GM18861 (cell line): ENCODE measurements around the gene NT5M.
"Not testable (repeated sequence)": the region's sequence is repeated elsewhere in the genome, so short reads cannot be mapped to it uniquely, and the experiment has no call there.

Experiments
- ATAC-seq: cut with Tn5 transposase; IDR thresholded peaks from one replicate; pipeline ENCODE4 v1.9.1; 2021; ENCODE audit not compliant: unreplicated experiment

The NT5M gene

GRCh38 chr17:17303010-17303846 is at the start of gene NT5M:
TSS of gene NT5M (plus strand) at chr17:17303373. CDS start at chr17:17303551, 178 bp downstream.
- ATAC-seq: no peak

GRCh38 chr17:17253406-17253805 is 49.8 kb upstream of the NT5M start:
- ATAC-seq: no peak

GRCh38 chr17:17254036-17254435 is 49.1 kb upstream of the NT5M start:
- no peak for ATAC-seq

- ATAC-seq: not testable (repeated sequence)
These were observed 47.5 kb upstream of the NT5M start for GRCh38 chr17:17255689-17256088.

GRCh38 chr17:17256316-17256715 is 46.9 kb upstream of the NT5M start:
- no peak for ATAC-seq

GRCh38 chr17:17258011-17258410 is 45.2 kb upstream of the NT5M start:
- ATAC-seq: no peak

GRCh38 chr17:17258998-17259397 is 44.2 kb upstream of the NT5M start:
- ATAC-seq: no peak

GRCh38 chr17:17264430-17264829 is 38.7 kb upstream of the NT5M start:
- no peak for ATAC-seq

GRCh38 chr17:17269926-17270773 is 33.0 kb upstream of the NT5M start:
- ATAC-seq: no peak

- no peak for ATAC-seq
These were observed 27.2 kb upstream of the NT5M start for GRCh38 chr17:17275971-17276370.

GRCh38 chr17:17277431-17277830 is 25.7 kb upstream of the NT5M start:
- not testable (repeated sequence) for ATAC-seq

GRCh38 chr17:17279316-17279715 is 23.9 kb upstream of the NT5M start:
- ATAC-seq: no peak

GRCh38 chr17:17280613-17281549 is 22.3 kb upstream of the NT5M start, which contains the start of gene COPS3:
TSS of gene COPS3 (minus strand) at chr17:17281246. CDS start at chr17:17281186, 60 bp downstream.
- ATAC-seq: peak; percentile 85

GRCh38 chr17:17285951-17286350 is 17.2 kb upstream of the NT5M start:
- no peak for ATAC-seq

GRCh38 chr17:17289086-17289485 is 14.1 kb upstream of the NT5M start:
- ATAC-seq: no peak

GRCh38 chr17:17289701-17290100 is 13.5 kb upstream of the NT5M start:
- ATAC-seq: no peak

GRCh38 chr17:17295141-17295540 is 8.0 kb upstream of the NT5M start:
- no peak for ATAC-seq

- ATAC-seq: no peak
These were observed 6.0 kb upstream of the NT5M start for GRCh38 chr17:17297217-17297616.

GRCh38 chr17:17298108-17298507 is 5.1 kb upstream of the NT5M start:
- no peak for ATAC-seq

- no peak for ATAC-seq
These were observed 2.3 kb upstream of the NT5M start for GRCh38 chr17:17300624-17301568.
